CD4-positive, alpha-beta T cell treated with Interleukin-17A for 1 hour (primary cell): ENCODE measurements around the gene INS.

ENCODE experiments used
- DNase-seq: peaks from one replicate; pipeline ENCODE4 v3.0.0-alpha.2; 2020

INS gene

DNA sequence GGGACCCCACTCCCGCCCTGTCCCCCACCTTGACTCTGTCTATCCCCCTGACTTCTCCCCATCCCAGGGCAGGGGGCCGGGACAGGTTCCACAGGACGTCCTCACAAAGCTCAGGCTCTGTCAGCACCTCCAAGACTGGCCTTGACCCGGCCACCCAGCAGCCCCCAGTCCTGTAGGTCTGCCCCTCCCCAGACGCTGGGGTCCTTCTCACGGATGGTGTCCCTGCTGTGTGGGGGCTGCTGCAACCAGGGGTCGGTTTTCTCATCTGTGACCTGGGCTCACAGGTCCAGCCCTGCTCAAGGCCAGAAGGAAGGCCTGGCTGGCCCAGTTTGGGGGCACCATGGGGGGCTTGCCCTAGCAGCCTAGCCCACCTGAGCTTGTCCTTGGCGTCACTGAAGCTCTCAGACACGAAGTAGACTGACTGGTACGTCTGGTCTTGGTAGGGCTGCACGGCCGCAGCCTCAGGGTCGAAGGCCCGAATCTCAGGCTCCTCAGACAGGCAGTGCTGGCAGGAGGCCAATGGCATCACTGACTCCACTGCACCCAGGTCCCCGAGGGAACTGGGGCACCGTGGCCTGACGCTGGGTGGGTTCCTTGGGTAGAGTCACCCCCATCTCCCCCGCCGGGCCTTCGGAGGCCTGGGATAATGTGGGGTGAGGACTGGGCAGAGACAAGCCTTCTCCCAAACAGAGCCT is 4.0 kb upstream of the INS start:
- no peak for DNase-seq

GRCh38 chr11:2164081-2164480 is 3.1 kb upstream of the INS start:
- DNase-seq = no peak

- DNase-seq = no peak
Measured at GRCh38 chr11:2163428-2163978, 2.5 kb upstream of the INS start.

GRCh38 chr11:2159536-2160413 is 1.2 kb downstream of the INS start:
- DNase-seq = no peak

DNA sequence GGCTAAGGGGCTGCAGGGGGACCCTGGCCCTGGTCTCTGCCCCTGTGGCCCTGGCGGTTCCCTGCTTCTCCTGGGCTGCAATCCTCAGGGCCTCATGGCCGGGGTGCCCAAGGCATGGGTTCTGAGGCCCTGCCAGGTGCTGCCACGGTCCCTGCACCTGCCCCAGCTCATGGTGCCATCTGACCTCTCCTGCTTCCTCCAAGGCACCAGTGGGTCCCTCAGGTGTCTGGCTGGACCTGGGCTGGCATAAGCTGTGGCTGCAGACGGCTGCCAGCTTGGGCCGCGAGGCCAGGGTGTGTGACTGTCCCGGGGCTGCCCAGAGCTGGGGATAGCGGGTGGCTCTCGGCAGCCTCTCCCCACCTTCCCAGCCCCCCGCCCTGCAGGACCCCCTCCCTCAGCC is 2.0 kb downstream of the INS start:
- DNase-seq = no peak

GRCh38 chr11:2158296-2158737 is 2.7 kb downstream of the INS start:
- no peak for DNase-seq

GRCh38 chr11:2157294-2158040 is 3.5 kb downstream of the INS start:
- no peak for DNase-seq

DNA sequence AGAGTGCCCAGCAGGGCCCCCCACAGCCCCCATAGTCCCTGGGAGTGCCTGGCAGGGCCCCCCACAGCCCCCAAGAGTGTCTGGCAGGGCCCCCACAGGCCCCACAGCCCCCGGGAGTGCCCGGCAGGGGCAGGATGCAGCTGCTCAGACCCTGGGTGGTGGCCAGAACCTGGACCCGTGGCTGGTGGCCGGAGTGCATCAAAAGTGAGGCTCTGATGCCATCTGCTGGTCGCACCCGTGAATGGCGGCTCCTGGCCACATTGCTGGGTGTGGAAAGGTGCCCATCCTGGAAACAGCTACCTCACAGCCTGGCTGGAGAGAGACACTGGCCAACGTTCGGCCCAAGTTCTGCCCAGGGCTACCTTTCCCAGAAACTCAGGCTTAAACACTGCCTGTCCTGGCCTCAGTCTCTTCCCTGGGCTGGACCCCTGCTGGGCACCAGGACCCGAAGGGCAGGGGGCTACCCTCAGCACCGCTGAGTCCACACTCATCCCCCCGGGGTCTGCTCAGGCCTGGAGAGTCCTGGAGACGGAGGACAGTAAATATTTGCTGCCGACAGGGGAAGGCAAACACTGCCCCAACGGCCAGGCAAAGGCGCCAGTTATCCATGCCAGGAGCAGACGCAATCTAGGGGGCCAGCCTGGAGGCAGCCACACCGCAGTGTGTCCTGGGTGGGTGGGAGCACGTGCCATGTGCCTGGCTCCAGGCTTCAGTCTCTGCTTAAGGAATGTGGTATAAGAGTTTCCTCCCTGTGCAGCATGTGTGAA is 4.4 kb downstream of the INS start:
- peak; percentile 47 for DNase-seq

DNA sequence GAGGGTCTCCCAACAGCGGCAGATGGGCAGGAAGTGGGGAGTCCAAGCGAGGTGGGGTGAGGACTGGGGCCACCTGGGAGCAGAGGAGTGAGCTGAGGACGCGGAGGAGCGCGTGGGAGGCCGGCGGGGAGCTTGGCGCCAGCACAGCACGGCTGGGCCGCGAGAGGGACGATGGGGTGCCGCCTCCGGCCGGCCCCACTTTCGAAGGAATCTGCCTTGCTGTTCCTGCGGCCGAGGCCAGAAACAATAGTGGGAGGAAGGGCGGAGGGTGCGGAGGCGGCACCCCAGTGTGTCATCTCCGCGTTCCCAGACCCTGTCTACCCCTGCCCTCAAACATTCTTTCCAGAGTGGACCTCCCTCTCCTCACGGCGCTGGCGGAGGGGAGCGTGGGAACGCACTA is 5.5 kb downstream of the INS start:
- no peak for DNase-seq

DNA sequence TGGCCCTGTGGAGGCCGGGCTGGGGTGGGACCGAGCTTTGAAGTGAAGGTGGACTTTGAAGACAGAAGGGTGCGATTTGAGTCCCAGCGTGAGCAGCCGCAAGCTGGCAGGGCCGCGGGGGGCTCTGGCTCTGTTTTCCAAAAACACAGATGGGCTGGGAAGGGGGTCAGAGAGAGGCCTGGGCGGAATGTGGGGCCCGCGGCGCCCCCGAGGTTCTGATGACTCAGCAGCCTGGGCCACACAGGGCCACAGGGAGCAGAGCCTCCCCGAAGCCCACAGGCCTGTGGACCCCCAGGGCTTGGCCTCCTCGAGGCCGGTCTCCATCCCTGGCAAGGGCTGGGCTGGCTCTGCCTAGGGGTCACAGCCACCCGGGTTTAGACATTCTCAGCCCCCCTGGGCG is 6.1 kb downstream of the INS start:
- DNase-seq = no peak

DNA sequence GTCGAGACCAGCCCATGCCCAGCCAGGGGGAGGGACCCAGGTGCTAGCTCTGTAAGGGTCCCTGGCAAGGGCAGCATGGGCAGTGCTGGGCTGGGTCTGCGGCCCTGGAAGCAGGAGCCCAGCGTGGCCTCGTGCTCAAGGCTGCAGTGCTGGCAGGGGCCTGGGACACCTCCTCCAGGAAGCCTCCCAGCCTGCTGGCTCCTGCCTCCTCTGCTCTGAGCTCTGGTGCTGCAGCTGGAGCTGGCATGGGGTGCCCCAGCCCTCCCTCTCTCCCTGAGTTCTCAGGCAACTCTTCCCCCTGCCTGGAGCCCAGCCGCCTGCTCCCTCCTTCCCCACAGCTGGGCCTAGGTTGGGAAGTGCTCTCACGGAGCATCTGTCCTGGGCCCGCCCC is 6.8 kb downstream of the INS start:
- no peak for DNase-seq

DNA sequence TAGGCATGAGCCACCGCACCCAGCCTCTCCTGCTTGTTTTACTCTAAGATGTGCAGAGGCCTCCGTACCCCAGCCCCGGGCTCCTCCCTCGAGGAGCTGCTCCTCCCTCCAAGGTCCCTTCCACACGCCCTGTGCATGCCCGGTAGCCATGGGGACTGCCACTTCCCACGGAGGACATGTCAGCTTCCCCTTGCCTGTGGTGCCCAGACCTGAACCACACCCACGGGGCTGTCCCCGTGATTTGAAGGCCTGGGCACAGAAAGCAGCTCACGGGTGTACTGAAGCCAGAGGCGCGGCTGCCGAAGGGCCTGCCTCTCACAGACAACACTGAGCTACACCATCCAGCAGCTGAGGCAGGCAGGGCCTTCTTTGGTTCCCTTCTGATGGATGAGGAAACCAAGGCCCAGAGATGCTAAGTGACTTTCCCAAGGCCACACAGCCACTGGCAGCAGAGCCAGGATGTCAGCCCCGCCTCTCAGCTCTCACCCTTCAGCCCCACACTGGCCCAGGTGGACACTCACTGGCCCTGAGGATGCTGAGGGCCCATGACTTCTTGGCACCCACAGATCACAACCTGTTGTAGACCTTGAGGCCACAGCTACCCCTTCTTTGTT is 7.3 kb downstream of the INS start:
- no peak for DNase-seq

DNA sequence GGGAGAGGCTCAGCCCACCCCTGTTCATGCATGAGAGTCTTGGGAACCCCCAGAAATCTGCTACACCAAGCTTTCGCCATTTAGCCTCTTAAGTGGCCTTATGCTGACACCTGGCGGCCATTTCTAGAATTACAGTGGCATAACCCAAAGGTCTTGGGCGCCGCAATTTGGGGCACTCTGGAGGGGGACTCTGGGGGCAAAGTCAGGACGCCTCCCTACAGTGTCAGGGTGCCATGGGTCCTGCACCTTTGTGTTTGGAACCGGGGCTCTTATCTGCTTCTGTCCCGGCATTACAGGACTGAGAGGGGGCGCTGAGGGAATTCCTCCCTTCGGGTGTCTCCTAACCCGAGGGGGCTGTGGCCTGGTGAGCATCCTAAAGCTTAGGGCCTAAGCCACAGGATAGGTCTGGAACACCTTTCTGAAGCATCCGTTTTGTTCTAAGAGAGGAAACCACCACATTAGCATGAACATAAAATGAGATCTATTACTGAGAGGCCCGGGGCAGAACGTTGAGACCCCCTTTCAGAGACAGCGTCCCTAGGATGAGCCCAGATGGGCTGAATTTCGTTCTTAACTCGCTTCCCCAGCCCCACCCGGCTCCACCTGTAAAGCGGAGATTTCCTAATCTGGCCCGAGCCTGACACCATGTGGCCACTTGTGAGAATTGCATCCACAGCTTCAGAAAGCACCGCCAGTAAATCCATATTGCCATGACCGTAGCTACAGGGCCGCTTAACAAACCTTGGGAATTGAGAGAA is 9.3 kb downstream of the INS start:
- DNase-seq = peak; percentile 82

GRCh38 chr11:2149864-2150847 is 10.9 kb downstream of the INS start:
- DNase-seq = no peak

DNA sequence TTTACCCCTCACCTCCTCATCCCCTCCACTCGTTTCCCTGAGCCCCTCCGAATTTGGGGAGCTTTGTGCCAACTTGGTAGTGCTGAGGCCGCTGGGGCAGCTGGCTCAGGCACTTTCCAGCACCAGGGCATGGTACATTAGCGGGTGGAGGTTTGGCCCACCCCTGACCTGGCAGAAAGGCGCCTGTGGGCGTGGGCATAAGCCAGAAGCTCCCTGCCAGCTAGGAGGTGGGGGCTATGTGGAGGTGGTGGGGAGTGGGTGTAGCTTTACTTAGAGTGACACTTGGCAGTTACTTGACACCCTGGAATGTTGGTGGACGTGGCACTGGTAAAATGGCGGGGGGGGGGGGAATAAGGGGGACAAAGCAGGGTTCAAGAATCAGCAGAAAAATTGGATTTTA is 11.5 kb downstream of the INS start:
- no peak for DNase-seq

DNA sequence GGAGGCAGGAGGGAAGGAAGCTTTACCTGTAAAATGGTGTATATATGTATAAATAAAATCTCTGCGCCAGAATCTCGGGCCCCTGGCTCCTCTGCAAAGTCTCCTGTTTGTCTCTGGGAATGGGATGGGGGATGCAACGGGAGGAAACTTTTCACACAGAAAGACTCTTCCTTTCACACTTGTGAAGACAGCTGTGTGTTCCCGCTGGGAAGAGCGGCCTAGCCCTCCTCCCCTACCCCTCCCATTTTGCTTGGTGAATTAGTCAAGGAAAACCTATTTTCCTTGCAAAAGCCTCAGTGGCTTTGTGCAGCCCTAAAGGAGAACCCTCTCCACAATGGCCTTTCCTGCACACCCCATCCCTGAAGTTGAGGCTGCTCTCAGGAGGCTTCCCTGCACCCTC is 12.4 kb downstream of the INS start:
- no peak for DNase-seq

- no peak for DNase-seq
Measured at GRCh38 chr11:2147391-2147790, 13.6 kb downstream of the INS start.

DNA sequence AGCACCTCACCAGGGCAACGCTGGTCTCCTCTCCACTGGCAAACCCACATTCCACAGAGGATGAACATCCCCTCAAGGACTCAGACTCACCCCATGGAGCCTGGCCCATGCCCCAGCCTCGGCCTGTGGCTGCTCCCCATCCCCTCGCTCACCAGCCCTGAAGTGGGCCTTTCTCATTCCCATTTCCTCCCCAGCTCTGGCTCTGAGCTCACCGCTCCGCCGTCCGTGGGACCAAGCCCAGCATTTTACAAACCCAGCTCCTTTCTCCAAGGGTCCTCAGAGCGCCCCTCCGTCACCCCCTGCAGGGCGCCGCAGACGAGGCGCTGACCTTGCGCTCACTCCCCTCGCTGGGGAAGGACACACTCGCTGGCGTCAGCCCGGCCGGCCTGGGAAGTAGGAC is 15.0 kb downstream of the INS start:
- DNase-seq = no peak

- DNase-seq = no peak
Measured at GRCh38 chr11:2144544-2145248, 16.3 kb downstream of the INS start.
